BJ (cell line): ENCODE results near the gene COL11A2. TPM values are rescaled to one million over a fixed set of nuclear protein-coding genes. Genes with fewer than 3 reads are reported as not detected.
A peak's percentile ranks its signal among the peaks of the same experiment; 100 is the strongest.

Experiments used
- CTCF ChIA-PET: fragments of 350-600 bp; formaldehyde crosslinking; extraction: SDS; loops from one replicate; lab custom pipeline; 2021; ENCODE audit warnings: antibody characterized with exemption, inconsistent platforms; lab: Yijun Ruan, JAX
- POLR2A ChIA-PET: fragments of 300-600 bp; sonication (Branson Sonifier 250); formaldehyde crosslinking; extraction: SDS; loops from one replicate; lab custom pipeline; 2021; ENCODE audit warnings: antibody characterized with exemption; lab: Charles Lee
- DNase-seq: peaks from one replicate; pipeline ENCODE4 v3.0.0-alpha.2; 2011; ENCODE audit warnings: low read depth
- H3K27me3 ChIP-seq: 2 replicates; pipeline ENCODE4 v1.6.0; 2011; ENCODE audit warnings: low read length; ENCODE audit not compliant: control insufficient read depth, insufficient read depth
- H3K36me3 ChIP-seq: 2 replicates; pipeline ENCODE4 v1.5.1; 2011; ENCODE audit warnings: low read length; ENCODE audit not compliant: control insufficient read depth, insufficient read depth
- H3K4me3 ChIP-seq: 2 replicates; pipeline ENCODE4 v1.5.1; 2011; ENCODE audit warnings: low read depth, mild to moderate bottlenecking, control low read depth, low read length
- CTCF ChIP-seq: IDR thresholded peaks from 2 replicates; pipeline ENCODE4 v1.5.1; 2011; ENCODE audit warnings: low read depth, mild to moderate bottlenecking, control low read depth, inconsistent platforms, low read length, moderate library complexity; ENCODE audit not compliant: insufficient read depth
- polyA plus RNA-seq: library from polyadenylated mRNA; depleted of rRNA; stranded (reverse); fragments of >200 nt; gene quantifications from 2 replicates; pipeline ENCODE4 v1.2.3, GENCODE V29; 2011

COL11A2 gene
- polyA plus RNA-seq, 1 experiment, result 0.91 TPM

DNA sequence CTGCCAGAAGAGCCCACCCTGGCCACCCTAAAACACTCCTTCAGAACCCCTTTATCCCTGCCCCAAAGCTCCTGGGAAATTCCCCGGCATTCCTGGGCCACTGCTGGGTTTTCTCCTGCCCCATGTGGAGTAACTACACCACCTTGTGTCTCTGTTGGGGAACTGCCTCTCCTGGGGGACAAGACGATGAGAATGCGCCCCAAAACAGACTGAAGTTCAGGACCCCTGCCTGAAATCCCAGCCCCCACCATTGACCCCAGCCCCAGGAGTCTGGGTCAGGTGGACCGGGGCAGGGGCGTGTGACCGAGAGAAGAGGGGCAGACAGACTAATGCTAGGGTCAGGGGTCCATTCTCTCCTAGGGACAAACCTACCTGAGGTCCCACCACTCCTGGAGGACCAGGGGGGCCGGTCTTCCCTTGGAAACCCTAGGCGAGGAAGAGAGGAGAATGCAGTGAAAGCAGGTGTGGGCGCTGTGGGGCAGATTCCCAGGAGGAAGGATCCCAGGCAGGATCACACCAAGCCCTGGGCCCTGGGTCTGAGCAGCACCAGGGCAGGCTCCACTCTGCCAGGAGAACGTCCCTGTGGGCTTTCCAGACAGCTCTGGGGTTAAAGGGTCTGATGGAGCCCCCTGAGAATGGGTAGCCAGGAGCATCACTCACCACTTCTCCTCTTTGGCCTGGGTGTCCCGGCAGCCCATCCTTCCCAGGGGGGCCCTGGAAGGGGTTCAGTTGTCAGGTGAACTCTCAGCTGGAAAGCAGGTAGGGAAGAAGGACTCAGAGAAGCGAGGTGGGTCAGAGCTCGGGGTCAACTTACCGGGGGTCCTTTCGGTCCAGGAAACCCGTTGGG, 19.4 kb downstream of the COL11A2 start:
- CTCF ChIA-PET, result interaction anchor here (0.6 to 4.3 kb wide), 28 partner anchors 9 to 334 kb away, joined by 3 to 39 read pairs (median 4); partner anchors contain the start of genes HLA-DMA and TAP2
- Histone ChIP-seq H3K36me3 (no peaks in the 10 kb centered on the region), H3K4me3 (no peak overlapping the region), H3K27me3 (peaks cover 3% of the 10 kb centered on the region)
- POLR2A ChIA-PET, result no interaction called here
- no peak for DNase-seq
- peak; percentile 76 for TF ChIP-seq CTCF

- CTCF ChIA-PET, result interaction anchor here (0.6 to 4.3 kb wide), 22 partner anchors 8 to 334 kb away, joined by 3 to 39 read pairs (median 4); partner anchors contain the start of genes HLA-DMA and TAP2
- Histone ChIP-seq H3K27me3 (peaks cover 3% of the 10 kb centered on the region), H3K36me3 (no peaks in the 10 kb centered on the region), H3K4me3 (no peak overlapping the region)
- no peak for DNase-seq
- POLR2A ChIA-PET, result no interaction called here
- TF ChIP-seq CTCF, result no peak
Observed at GRCh38 chr6:33171880-33172687, 20.2 kb downstream of the COL11A2 start.

DNA sequence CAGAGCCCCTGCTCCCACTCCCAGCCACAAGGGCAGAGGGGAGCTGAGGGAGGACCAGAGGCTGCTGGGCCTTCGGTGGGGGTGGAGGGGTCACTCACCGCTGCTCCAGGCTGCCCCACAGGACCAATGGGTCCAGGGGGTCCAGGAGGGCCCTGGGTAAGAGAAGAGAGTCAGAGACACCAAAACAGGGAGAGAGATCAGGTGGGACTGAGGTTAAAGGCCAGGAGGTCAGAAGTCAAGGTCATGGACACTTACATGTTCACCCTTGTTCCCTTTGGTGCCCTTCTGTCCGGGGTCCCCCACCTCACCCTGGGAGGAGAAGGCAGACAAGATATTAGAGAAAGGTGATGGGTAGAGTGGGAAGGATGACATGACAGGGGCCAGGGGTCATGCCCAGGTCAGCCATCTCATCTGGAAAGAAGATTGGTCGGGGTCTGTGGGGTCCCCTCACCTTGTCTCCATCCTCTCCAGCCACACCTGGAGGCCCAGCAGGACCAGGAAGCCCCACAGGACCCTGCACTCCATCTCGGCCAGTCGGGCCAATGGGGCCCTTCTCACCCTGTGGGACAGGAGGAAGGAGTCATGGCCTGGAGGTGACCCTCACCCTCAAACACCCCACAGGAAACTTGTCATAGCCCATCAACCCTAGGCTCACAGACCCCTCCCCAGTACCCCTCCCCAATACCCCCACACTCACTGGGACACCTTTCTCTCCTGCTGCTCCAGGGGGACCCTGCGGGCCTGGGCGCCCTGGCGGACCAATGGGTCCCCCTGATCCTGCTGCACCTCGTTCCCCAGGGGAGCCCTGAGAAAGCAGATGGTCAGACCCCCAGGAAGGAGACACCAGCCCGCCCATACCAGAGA, 21.0 kb downstream of the COL11A2 start:
- ChIA-PET POLR2A (no interaction called here), CTCF (interaction anchor here (1.8 to 4.3 kb wide), 3 partner anchors 10 to 157 kb away, joined by 11 to 39 read pairs (median 33); no protein-coding TSS in a partner anchor)
- peaks cover 3% of the 10 kb centered on the region for H3K27me3 ChIP-seq
- no peak for TF ChIP-seq CTCF
- DNase-seq, result no peak
- H3K36me3 ChIP-seq, result no peaks in the 10 kb centered on the region
- H3K4me3 ChIP-seq, result no peak overlapping the region

GRCh38 chr6:33170176-33171015, 21.9 kb downstream of the COL11A2 start:
- CTCF ChIA-PET, result interaction anchor here (3.8 kb wide), 1 partner anchor 10 kb away, joined by 39 read pairs; no protein-coding TSS in a partner anchor
- DNase-seq, result no peak
- no peaks in the 10 kb centered on the region for H3K36me3 ChIP-seq

More at GRCh38 chr6:33170176-33171015, 21.9 kb downstream of the COL11A2 start:
- peaks cover 3% of the 10 kb centered on the region for H3K27me3 ChIP-seq
- no peak overlapping the region for H3K4me3 ChIP-seq
- POLR2A ChIA-PET, result no interaction called here
- no peak for TF ChIP-seq CTCF
